ENCODE data around the gene SNAPC2.
A peak's percentile ranks its signal among the peaks of the same experiment; 100 is the strongest.

The SNAPC2 gene

DNA sequence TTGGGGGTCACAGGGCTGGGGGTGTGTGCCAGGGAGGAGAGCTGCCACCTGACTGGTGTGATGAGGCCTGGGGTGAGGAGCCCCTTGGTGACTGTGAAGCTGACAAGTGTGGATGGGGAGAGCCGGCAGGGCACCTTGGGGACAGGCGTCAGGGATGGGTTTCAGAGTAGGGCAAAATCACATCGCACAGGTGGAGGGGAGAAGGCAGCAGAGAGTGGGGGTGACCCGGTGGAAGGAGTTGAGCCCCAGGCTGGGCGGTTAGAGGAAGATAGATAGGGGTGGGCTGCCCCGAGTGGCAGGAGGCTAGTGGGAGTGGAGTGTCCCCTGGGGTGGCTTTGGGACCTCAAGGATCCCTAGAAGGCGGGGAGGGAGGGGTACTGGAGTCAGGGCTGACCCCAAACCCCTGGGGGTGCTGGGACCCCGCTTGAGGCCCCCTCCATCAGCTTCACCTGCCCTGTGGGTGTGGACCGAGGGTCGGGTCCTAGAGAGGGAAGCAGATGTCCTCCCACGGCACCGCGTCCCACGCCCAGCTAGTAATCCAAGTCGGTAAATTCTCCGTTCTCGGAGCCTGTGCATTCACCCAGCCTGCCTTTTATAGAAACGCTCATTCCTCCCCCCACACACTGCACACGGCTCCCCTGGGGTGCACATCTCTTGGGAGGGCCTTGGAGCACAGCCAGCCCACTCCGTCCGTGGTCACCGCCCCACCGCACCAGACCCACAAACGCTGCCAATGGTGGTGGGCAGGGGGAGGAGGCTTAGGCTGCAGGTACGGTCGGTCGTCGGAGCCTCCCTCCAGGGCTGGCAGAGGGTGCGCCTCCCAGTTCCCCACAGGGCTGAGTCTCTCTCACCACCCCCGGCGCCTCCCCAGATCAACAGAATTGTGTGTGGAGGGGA lies 3.4 kb downstream of the SNAPC2 start:
- TF ChIP-seq, protein P1, sequence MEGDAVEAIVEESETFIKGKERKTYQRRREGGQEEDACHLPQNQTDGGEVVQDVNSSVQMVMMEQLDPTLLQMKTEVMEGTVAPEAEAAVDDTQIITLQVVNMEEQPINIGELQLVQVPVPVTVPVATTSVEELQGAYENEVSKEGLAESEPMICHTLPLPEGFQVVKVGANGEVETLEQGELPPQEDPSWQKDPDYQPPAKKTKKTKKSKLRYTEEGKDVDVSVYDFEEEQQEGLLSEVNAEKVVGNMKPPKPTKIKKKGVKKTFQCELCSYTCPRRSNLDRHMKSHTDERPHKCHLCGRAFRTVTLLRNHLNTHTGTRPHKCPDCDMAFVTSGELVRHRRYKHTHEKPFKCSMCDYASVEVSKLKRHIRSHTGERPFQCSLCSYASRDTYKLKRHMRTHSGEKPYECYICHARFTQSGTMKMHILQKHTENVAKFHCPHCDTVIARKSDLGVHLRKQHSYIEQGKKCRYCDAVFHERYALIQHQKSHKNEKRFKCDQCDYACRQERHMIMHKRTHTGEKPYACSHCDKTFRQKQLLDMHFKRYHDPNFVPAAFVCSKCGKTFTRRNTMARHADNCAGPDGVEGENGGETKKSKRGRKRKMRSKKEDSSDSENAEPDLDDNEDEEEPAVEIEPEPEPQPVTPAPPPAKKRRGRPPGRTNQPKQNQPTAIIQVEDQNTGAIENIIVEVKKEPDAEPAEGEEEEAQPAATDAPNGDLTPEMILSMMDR (IDR thresholded peaks at IDR 0.05; ENCODE audit: insufficient read depth, low read depth, low read length, missing control alignments): no peak
- H3K4me3 ChIP-seq (ENCODE audit: low read depth, low read length): no peak overlapping the region
- DNase-seq (ENCODE audit: low read depth): no peak

DNA sequence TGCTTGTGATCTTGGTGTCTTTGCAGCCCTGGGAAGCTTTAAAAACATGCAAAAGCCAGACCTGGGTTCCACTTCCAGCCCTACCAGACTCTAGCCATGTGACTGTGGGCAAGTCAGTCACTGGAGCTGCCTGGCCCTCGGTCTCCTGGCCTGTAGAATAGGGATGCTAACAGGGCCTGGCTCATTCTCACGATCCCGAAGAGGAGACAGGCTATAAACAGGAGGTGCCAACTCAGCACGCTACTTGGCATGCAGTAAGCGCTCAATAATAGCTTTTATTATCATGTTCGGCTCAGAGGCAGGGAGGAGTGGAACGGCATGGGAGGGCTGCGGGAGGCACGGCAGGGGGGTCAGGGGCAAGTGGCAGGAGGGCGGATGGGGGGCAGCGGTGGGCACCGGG lies 4.1 kb downstream of the SNAPC2 start:
- no peak overlapping the region for H3K4me3 ChIP-seq (ENCODE audit: low read depth, low read length)
- no peak for DNase-seq (ENCODE audit: low read depth)
- TF ChIP-seq, protein P1 (IDR thresholded peaks at IDR 0.05; ENCODE audit: insufficient read depth, low read depth, low read length, missing control alignments): no peak

DNA sequence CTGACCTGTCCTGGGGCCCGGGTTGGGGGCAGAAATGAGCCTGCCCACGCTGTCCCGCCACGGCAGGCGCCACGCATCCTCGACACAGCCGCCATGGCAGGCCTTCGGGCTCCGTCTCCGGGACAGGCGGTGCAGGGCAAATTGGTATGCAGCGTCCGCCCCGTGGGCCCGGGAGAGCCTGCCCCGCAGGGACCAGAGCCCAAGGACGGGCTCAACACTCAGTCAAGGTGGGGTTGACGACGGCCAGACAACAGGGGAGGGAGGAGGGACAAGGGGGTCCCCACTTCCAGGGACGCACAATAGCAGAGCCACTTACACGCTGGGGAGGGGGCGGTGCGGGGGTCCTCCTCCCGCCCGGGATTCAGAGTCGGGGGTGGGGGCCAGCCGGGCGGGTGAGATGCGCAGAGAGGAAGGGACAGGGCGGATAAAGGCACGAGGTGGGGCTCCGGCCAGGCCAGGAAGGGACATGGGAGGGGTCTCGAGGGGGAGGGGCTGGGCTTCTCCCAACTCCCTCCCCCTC lies 4.6 kb downstream of the SNAPC2 start:
- no peak overlapping the region for H3K4me3 ChIP-seq (ENCODE audit: low read depth, low read length)
- TF ChIP-seq, protein P1 (IDR thresholded peaks at IDR 0.05; ENCODE audit: insufficient read depth, low read depth, low read length, missing control alignments): no peak
- DNase-seq (ENCODE audit: low read depth): no peak

DNA sequence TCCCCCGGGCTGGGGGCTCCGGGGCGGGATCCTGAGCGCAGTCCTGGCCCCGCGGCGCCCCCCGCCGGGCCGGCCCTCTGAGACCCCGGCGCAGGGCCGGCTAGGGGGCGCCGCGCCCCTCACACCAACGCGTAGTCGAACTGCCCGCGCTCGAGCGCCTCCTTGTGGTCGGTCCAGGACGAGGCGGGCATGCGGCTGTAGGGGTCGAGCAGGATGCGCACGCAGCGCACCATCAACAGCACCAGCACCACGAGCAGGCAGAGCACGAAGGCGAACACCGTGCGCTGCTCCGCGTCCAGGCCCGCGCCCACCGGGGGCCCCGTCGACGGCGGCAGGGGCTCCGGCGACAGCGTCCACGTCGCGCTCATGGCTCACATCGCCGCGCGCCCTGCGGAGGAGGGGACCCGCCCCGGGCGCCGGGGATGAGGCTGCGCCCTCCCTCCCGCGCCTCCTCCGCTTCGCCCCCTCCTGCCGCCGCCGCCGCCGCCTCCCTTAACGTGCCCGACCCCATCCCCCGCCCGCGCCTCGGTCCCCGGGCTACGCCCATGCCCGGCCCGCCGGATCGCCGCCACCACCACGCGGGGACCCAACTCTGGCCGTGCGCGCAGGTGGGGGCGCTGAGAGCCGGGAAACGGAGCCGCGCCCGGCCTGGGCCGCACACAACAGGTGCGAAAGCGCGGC lies 5.2 kb downstream of the SNAPC2 start:
- TF ChIP-seq, protein P1 (IDR thresholded peaks at IDR 0.05; ENCODE audit: insufficient read depth, low read depth, low read length, missing control alignments): peak; percentile 85
- DNase-seq (ENCODE audit: low read depth): peak; percentile 84
- no peak overlapping the region; the same call in 1 of the 2 replicates for H3K4me3 ChIP-seq (ENCODE audit: low read depth, low read length)

DNA sequence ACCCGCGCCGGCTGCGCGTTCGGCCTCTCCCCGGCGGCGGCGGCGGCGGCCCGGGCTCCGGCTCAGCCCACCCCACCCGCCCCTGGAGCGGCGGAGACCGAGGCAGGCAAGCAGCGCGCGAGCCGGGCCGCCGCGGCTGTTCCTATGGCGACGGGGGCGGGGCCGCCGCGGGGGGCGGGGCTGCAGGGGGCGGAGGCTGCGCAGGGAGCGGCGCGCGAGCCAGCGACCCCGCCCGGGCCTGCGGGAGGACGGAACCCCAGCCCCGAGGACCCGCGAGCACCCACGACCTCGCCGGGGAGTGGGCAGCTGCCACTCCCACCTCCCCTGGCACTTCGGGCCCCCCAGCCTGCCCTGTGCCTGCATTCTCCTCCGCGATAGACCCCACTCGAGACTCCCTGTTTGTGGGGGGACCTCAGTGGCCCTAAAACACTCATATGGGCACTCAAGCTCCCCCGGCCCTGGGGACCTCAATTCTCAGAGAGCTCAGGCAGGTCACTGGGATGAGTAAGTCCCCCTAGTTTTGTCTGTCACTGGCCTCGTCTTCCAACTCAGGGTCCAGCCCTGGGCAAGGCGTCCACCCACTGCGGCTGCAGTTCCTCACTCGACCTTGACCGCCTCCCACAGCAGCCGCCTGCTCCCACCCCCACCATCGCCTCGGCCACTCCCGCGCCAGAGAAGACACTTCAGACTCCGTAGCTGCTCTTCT lies 6.0 kb downstream of the SNAPC2 start, which contains the start of gene CTXN1:
Gene CTXN1, minus strand, starts transcription at position 115 of the 706 bp plus-strand sequence. CDS start 597 bp downstream, outside the sequence.
- TF ChIP-seq, protein P1 (IDR thresholded peaks at IDR 0.05; ENCODE audit: insufficient read depth, low read depth, low read length, missing control alignments): no peak
- peak; percentile 72 for DNase-seq (ENCODE audit: low read depth)
- H3K4me3 ChIP-seq (ENCODE audit: low read depth, low read length): no peak within 1 kb of the TSS; the same call in 1 of the 2 replicates
